ENCODE results near the gene HECTD4. TPM values are rescaled to one million over a fixed set of nuclear protein-coding genes. Genes with fewer than 3 reads are reported as not detected.

The HECTD4 gene
- total RNA-seq, 2 experiments from 2014 or later: 39.3 to 47.8 TPM

DNA sequence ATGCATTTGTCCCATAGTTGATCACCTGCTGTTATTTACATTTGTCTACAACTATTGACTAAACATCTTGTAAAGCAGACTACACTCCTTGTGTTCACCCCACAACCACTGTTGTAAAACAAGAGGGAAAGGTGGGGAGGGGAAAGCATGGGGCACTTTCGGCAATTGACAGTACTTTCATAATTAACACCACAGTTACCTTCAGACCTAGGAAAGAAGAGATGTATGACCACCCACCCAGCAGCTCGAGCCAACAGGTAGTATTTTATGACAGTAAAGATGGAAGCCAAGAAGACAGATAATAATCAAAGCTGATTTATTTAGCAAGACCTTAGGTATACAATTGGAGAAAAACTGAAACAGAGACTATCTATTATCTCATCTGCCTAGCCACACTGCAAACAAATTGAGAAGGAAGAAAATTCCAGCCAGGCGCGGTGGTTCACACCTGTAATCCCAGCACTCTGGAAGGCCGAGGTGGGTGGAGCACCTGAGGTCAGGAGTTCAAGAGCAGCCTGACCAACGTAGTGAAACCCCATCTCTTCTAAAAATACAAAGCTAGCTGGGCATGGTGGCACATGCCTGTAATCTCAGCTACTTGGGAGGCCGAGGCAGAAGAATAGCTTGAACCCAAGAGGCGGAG is 11.2 kb downstream of the HECTD4 start:
- CTCF ChIA-PET: no interaction called here
- H3K4me1 Mint-ChIP-seq (ENCODE audit: low read depth): peaks cover 6% of the 10 kb centered on the region

GRCh38 chr12:112370199-112370598 is 12.0 kb downstream of the HECTD4 start:
- no peak overlapping the region for H3K27ac Mint-ChIP-seq
- H3K9me3 Mint-ChIP-seq (ENCODE audit: insufficient read depth): no peaks in the 10 kb centered on the region
- no peaks in the 10 kb centered on the region for H3K27me3 Mint-ChIP-seq (ENCODE audit: low read depth)
- H3K36me3 Mint-ChIP-seq (ENCODE audit: low read depth): no peaks in the 10 kb centered on the region
- ChIA-PET CTCF (no interaction called here), POLR2A (no interaction called here)
- peaks cover 6% of the 10 kb centered on the region for H3K4me1 Mint-ChIP-seq (ENCODE audit: low read depth)
- no peak for ATAC-seq
- no peak for DNase-seq
- no peak overlapping the region for H3K4me3 Mint-ChIP-seq

More for the DNA sequence above, 11.2 kb downstream of the HECTD4 start:
- Mint-ChIP-seq H3K36me3 (ENCODE audit: low read depth) (no peaks in the 10 kb centered on the region), H3K4me3 (no peak overlapping the region), H3K27me3 (ENCODE audit: low read depth) (no peaks in the 10 kb centered on the region), H3K9me3 (ENCODE audit: insufficient read depth) (no peaks in the 10 kb centered on the region), H3K27ac (no peak overlapping the region)
- POLR2A ChIA-PET: interaction anchor here (1.0 kb wide), 1 partner anchor 685 kb away, joined by 3 read pairs; the partner anchor contains the start of gene ACAD10
- no peak for ATAC-seq
- DNase-seq: no peak

DNA sequence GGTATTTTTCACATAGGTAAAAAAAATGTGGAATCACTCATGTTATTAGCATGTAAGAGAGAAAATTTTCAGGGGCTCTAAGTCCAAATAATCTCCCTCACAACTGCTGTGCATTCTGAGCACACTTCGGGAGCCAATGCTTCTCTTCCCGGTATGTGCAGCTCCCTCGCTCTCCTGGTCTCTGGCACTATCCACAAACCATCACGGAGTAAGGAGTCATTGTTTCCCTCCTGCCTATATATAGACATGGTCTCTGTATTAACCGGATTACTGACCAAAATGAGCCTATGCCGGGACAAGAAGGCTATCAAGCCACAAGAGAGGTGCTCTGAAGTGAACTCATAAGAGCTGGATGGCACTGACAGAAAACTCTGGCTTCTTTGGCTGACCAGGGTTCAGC is 13.4 kb downstream of the HECTD4 start:
- Mint-ChIP-seq H3K4me1 (ENCODE audit: low read depth) (peaks cover 6% of the 10 kb centered on the region), H3K27me3 (ENCODE audit: low read depth) (no peaks in the 10 kb centered on the region), H3K4me3 (no peak overlapping the region), H3K36me3 (ENCODE audit: low read depth) (no peaks in the 10 kb centered on the region), H3K27ac (no peak overlapping the region), H3K9me3 (ENCODE audit: insufficient read depth) (no peaks in the 10 kb centered on the region)
- CTCF ChIA-PET: no interaction called here
- DNase-seq: no peak
- POLR2A ChIA-PET: no interaction called here
- no peak for ATAC-seq

DNA sequence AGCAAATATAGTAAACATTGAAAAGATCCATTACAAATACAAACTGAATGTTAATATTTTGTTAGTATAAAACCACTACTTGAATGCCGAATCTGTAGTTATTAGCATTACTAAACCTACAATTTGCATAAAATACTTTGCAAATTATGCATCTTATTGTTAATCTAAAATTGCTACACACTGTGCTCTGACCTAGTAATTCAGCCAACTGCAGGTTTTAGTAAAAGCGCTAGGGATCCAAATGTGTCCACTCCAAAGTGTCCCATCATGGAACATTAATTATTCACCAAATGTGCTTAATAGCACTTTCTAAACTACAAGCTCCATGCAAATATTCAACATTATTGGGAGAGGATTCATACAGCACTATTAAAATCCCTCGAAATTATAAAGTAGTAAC is 14.3 kb downstream of the HECTD4 start:
- ChIA-PET POLR2A (no interaction called here), CTCF (no interaction called here)
- no peaks in the 10 kb centered on the region for H3K36me3 Mint-ChIP-seq (ENCODE audit: low read depth)
- no peak for ATAC-seq
- no peak overlapping the region for H3K4me3 Mint-ChIP-seq
- no peaks in the 10 kb centered on the region for H3K9me3 Mint-ChIP-seq (ENCODE audit: insufficient read depth)
- H3K27me3 Mint-ChIP-seq (ENCODE audit: low read depth): no peaks in the 10 kb centered on the region
- peaks cover 6% of the 10 kb centered on the region for H3K4me1 Mint-ChIP-seq (ENCODE audit: low read depth)
- no peak overlapping the region for H3K27ac Mint-ChIP-seq
- no peak for DNase-seq

DNA sequence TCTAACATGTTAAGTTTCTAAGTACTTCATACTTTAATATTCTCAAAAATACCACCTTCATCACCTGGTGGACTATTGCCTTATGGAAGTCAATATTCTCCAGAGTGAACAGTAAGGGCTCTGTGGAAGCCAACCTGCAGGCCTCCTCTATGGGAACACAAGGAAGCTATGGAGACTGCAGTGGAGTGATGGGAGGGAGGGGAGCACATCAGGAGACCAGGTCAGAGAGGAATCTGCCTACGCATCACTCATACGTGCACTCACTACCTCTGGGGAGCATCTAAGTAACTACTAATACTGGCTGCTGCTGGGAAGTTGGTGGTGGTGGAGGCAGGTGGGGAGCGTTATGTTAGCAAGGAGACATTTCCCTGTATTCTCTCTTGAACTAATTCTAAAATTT is 19.9 kb downstream of the HECTD4 start:
- CTCF ChIA-PET: no interaction called here
- no peak for DNase-seq
- H3K36me3 Mint-ChIP-seq (ENCODE audit: low read depth): no peaks in the 10 kb centered on the region
- no peak for ATAC-seq
- POLR2A ChIA-PET: no interaction called here
- H3K27me3 Mint-ChIP-seq (ENCODE audit: low read depth): no peaks in the 10 kb centered on the region
- H3K4me1 Mint-ChIP-seq (ENCODE audit: low read depth): no peaks in the 10 kb centered on the region
- no peak overlapping the region for H3K27ac Mint-ChIP-seq
- H3K4me3 Mint-ChIP-seq: no peak overlapping the region
- no peaks in the 10 kb centered on the region for H3K9me3 Mint-ChIP-seq (ENCODE audit: insufficient read depth)

DNA sequence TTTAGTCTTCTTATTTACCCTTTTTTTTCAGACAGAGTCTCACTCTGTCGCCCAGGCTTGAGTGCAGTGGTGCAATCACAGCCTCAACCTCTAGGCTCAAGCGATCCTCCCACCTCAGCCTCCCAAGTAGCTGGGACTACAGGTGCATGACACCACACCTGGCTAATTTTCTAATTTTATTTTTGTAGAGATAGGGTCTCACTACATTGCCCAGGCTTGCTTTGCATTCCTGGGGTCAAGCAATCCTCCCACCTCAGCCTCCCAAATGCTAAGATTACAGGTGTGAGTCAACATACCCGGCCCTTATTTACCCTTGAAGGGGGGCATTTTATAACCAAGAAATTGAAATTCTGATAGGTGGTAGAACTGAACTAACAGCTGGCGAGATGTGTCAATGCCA is 21.0 kb downstream of the HECTD4 start:
- Mint-ChIP-seq H3K27me3 (ENCODE audit: low read depth) (no peaks in the 10 kb centered on the region), H3K36me3 (ENCODE audit: low read depth) (no peaks in the 10 kb centered on the region), H3K4me1 (ENCODE audit: low read depth) (no peaks in the 10 kb centered on the region), H3K9me3 (ENCODE audit: insufficient read depth) (no peaks in the 10 kb centered on the region), H3K4me3 (no peak overlapping the region), H3K27ac (no peak overlapping the region)
- DNase-seq: no peak
- no peak for ATAC-seq
- CTCF ChIA-PET: no interaction called here
- POLR2A ChIA-PET: interaction anchor here (0.6 kb wide), 1 partner anchor 119 kb away, joined by 3 read pairs; no protein-coding TSS in a partner anchor

GRCh38 chr12:112359290-112359689 is 22.9 kb downstream of the HECTD4 start:
- H3K4me1 Mint-ChIP-seq (ENCODE audit: low read depth): no peaks in the 10 kb centered on the region
- ChIA-PET CTCF (no interaction called here), POLR2A (no interaction called here)
- no peak overlapping the region for H3K27ac Mint-ChIP-seq
- no peaks in the 10 kb centered on the region for H3K9me3 Mint-ChIP-seq (ENCODE audit: insufficient read depth)
- ATAC-seq: no peak
- no peaks in the 10 kb centered on the region for H3K27me3 Mint-ChIP-seq (ENCODE audit: low read depth)
- no peaks in the 10 kb centered on the region for H3K36me3 Mint-ChIP-seq (ENCODE audit: low read depth)
- H3K4me3 Mint-ChIP-seq: no peak overlapping the region
- no peak for DNase-seq

DNA sequence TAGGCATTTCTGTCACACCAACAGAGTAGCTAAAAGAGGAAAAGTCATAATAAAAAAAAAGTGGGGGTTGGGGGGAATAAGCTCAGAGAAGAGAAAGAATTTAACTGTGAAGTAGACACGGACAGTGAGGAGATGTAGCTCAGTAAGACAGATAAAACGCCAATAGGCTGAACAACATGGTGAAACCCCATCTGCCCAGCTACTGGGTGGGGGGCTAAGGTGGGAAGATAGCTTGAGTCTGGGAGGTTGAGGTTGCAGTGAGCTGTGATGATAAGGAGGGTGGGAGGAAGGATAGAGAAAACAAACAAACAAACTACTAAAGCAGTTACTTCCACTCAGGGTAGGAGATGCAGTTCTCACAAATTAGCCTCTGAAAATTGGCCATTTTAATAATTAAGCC is 25.0 kb downstream of the HECTD4 start:
- ChIA-PET POLR2A (no interaction called here), CTCF (no interaction called here)
- peaks cover 5% of the 10 kb centered on the region for H3K4me1 Mint-ChIP-seq (ENCODE audit: low read depth)
- H3K4me3 Mint-ChIP-seq: no peak overlapping the region
- DNase-seq: no peak
- H3K27ac Mint-ChIP-seq: no peak overlapping the region
- H3K9me3 Mint-ChIP-seq (ENCODE audit: insufficient read depth): no peaks in the 10 kb centered on the region
- no peaks in the 10 kb centered on the region for H3K27me3 Mint-ChIP-seq (ENCODE audit: low read depth)
- H3K36me3 Mint-ChIP-seq (ENCODE audit: low read depth): no peaks in the 10 kb centered on the region
- ATAC-seq: no peak

- no peak for ATAC-seq
- H3K27me3 Mint-ChIP-seq (ENCODE audit: low read depth): no peaks in the 10 kb centered on the region
- no peaks in the 10 kb centered on the region for H3K9me3 Mint-ChIP-seq (ENCODE audit: insufficient read depth)
- no peak overlapping the region for H3K27ac Mint-ChIP-seq
- ChIA-PET POLR2A (no interaction called here), CTCF (no interaction called here)
- no peak overlapping the region for H3K4me3 Mint-ChIP-seq
- peaks cover 7% of the 10 kb centered on the region for H3K4me1 Mint-ChIP-seq (ENCODE audit: low read depth)
- no peak for DNase-seq
- H3K36me3 Mint-ChIP-seq (ENCODE audit: low read depth): no peaks in the 10 kb centered on the region
Observed at GRCh38 chr12:112354399-112354798, 27.8 kb downstream of the HECTD4 start.

DNA sequence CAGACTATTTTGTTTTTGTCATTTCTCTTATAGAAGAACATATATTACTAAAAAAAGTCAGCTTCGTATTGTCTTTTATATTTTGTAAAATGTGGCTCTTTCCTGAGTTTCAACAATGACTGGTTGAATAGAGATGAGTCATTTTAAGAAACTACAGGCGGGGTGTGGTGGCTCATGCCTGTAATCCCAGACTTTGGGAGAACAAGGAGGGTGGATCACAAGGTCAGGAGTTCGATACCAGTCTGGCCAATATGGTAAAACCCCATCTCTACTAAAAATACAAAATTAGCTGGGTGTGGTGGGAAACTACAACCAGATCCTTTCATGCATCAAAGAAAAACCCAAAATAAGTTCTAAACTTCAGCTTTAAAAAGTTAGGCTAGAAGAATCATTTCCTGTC is 28.8 kb downstream of the HECTD4 start:
- peaks cover 7% of the 10 kb centered on the region for H3K4me1 Mint-ChIP-seq (ENCODE audit: low read depth)
- CTCF ChIA-PET: interaction anchor here (0.7 kb wide), 1 partner anchor 31 kb away, joined by 3 read pairs; no protein-coding TSS in a partner anchor
- H3K36me3 Mint-ChIP-seq (ENCODE audit: low read depth): no peaks in the 10 kb centered on the region
- no peaks in the 10 kb centered on the region for H3K9me3 Mint-ChIP-seq (ENCODE audit: insufficient read depth)
- H3K4me3 Mint-ChIP-seq: no peak overlapping the region
- POLR2A ChIA-PET: no interaction called here
- ATAC-seq (no peak), DNase-seq (no peak)
- no peaks in the 10 kb centered on the region for H3K27me3 Mint-ChIP-seq (ENCODE audit: low read depth)
- no peak overlapping the region for H3K27ac Mint-ChIP-seq

DNA sequence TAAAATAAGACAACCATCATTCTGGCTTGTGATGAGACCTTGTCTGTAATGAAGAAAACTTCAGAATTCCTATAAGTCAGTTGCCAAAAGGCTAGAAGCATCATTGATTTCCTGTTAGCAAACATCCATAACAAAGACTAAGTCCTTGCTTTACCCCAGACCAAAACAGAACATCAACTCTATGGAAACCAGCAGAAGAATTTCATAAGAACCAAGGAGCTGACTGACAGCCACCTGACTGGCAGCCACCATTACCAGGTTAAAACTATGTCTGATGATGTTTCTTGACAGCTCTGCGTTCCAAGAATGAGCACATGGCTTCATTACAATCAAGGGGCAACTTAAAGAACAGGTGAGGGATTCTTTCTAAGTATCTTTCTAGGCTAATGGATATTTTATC is 29.3 kb downstream of the HECTD4 start:
- no peaks in the 10 kb centered on the region for H3K9me3 Mint-ChIP-seq (ENCODE audit: insufficient read depth)
- peaks cover 9% of the 10 kb centered on the region for H3K4me1 Mint-ChIP-seq (ENCODE audit: low read depth)
- no peak overlapping the region for H3K4me3 Mint-ChIP-seq
- no peak for ATAC-seq
- no peak for DNase-seq
- POLR2A ChIA-PET: no interaction called here
- H3K27me3 Mint-ChIP-seq (ENCODE audit: low read depth): no peaks in the 10 kb centered on the region
- H3K27ac Mint-ChIP-seq: no peak overlapping the region
- H3K36me3 Mint-ChIP-seq (ENCODE audit: low read depth): no peaks in the 10 kb centered on the region
- CTCF ChIA-PET: interaction anchor here (0.7 kb wide), 1 partner anchor 30 kb away, joined by 3 read pairs; no protein-coding TSS in a partner anchor

- DNase-seq (no peak), ATAC-seq (no peak)
- Mint-ChIP-seq H3K4me3 (no peak overlapping the region), H3K27ac (no peak overlapping the region), H3K4me1 (ENCODE audit: low read depth) (peaks cover 17% of the 10 kb centered on the region), H3K36me3 (ENCODE audit: low read depth) (no peaks in the 10 kb centered on the region), H3K9me3 (ENCODE audit: insufficient read depth) (no peaks in the 10 kb centered on the region), H3K27me3 (ENCODE audit: low read depth) (no peaks in the 10 kb centered on the region)
- POLR2A ChIA-PET: no interaction called here
- CTCF ChIA-PET: interaction anchor here (0.9 to 1.0 kb wide), 2 partner anchors 36 to 153 kb away, joined by 3 to 5 read pairs; no protein-coding TSS in a partner anchor
Observed at GRCh38 chr12:112350593-112351592, 31.3 kb downstream of the HECTD4 start.

Data from activated CD8-positive, alpha-beta T cell treated with anti-CD3 and anti-CD28 coated beads, Interleukin-2, amount 10 ng/mL, durations not matched to agents 7 days and 5 days (primary cell).